GM18519 (cell line): Measurements from ENCODE around the gene EIF4G1.
A peak's percentile ranks its signal among the peaks of the same experiment; 100 is the strongest.

ENCODE experiments used
- ATAC-seq: cut with Tn5 transposase; IDR thresholded peaks from one replicate; pipeline ENCODE4 v1.9.1; 2021; ENCODE audit warnings: mild to moderate bottlenecking, moderate library complexity; ENCODE audit not compliant: unreplicated experiment, low FRiP score

The EIF4G1 gene

DNA sequence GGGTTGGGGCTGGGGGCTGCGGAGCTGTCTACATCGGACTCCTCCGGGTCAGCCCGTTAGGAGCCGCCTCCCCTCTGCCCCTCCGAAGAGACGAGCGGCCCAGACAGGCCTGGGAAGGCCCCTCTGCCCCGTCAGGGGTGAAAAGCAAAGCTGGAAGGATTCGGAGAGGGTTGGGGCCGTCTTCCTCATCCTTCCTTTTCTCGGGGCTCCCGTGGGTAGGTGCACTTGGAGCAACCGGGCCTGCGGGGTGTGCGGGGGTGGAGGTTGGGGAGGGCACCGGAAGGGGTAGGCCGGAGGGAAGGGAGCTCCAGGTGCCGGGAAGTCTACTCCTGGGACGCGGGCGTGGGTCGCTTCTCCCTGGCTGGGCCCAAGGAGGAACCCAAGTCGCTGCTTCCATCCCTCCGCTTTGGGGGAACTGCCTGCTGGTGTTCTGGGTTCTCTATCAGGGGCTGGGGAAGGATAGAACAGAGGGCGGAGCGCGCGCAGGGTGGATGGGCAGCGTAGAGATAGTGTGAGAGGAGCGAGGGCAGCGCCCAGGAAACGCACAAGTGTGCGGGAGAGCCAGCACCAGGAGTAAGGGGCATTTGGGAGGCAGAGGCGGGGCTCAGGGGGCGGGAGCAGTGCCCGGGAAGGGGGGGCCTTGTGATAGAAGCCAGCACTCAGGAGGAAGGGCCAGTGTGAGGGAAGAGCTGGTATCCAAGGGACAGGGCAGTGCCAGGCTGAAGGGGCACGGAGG lies 47.7 kb downstream of the EIF4G1 start:
- ATAC-seq, result no peak

DNA sequence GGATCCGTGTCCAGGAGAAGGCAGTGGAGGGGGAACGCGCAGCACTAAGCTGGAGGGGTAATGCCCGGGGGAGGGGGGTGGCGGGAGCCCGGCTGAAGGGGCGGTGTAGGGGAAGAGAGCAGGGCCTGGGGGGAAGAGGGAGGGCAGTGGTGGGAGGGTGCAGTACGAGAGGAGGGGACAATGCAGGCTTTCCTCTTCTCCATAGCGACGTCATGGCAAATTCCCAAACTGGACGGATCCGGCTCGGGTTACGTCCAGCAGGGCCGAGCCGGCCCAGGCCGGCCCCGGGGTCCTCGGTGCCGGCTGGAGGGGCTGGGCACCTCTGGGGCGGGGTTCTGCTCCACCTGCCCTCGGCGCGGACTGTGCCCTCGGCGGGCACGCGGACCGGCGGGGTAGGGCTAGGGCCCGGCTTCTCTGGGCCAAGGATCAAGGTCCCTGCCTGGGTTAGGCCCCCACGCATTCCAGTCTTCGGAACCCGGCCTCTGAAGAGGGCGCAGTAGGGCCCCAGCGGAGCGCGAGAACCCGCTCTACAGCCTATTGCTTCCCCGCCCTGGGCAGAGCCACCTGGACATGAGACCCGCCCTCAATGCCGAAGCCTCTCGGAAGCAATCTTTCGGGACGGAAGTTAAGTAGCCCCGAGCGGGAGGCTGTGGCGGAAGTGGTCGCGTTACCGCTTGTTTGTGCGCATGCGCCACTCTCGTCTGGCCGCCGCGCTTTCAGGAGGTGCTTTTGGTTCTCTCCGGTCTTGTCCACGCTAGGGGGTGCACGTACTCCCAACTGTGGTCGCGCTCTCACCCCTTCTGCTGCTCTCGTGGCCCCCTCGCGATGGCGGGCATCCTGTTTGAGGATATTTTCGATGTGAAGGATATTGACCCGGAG lies 48.5 kb downstream of the EIF4G1 start:
- peak; percentile 84 for ATAC-seq

DNA sequence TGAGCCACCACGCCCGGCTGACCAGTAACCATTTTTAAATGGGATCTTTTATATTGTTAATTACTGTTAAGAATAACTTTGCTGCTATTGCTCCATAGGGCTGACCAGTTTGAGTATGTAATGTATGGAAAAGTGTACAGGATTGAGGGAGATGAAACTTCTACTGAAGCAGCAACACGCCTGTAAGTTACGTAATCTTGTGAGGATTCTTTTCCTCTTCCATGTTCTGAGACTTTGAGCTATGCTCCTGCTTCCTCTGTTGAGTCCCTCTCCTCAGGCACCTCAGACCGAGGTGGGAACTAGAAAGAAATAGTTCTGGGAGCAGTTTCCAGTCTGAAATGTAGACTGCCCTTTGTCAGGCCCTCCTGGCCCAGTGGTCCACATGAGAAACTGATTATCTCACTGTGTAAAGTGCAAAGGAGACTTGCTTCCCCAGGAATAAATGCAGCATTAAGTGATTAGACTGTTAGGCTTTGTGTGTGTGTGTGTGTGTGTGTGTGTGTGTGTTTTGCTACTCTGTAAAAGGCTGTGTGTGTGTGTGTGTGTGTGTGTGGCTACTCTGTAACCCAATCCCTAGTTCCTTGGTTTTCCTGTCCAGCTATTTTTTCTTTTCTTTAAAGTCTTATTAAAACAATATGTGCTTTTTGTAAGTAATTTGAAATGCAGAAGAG lies 52.3 kb downstream of the EIF4G1 start:
- no peak for ATAC-seq

DNA sequence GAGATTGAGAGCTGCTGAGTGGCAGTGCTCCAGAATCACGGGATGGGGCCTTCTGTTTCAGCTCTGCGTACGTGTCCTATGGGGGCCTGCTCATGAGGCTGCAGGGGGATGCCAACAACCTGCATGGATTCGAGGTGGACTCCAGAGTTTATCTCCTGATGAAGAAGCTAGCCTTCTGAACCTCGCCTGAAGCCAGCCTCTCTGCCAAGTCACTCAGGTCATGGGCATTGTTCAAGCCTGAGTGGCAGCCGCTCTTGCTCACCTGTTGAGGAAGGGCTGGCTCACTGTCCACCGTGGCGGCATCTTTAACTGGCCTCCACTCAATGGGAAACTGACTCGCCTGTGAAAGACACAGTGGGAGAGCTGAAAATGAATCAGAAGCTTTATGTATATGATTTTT lies 53.7 kb downstream of the EIF4G1 start:
- no peak for ATAC-seq

DNA sequence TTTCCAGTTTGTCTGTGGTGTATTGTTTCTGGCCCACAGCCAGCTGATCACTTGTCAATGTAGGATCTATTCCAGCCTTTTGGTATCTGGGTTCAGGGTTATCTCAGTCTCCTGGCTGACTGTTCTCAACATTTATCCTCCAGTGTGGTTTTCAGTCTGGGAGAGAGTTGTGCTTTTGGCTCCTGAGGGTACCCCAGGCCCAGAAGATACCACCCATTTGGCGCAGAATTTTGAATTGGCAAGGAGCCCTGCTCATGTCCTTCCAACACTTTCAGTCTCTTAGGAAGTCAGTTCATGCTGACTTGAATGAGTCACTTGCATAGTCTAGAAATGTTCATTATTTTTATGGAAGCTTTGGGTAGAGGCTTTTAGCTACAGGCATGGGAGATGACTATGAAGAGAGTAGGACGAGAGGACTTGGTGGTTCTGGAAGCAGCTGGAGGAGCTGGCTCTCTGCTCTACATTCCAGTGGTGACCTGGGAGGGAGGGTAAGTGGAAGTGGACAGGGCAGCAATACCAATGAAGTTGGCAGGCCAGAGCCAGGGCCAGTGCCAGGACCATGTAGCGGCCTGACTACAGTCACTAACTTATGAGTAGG lies 54.3 kb downstream of the EIF4G1 start:
- no peak for ATAC-seq

DNA sequence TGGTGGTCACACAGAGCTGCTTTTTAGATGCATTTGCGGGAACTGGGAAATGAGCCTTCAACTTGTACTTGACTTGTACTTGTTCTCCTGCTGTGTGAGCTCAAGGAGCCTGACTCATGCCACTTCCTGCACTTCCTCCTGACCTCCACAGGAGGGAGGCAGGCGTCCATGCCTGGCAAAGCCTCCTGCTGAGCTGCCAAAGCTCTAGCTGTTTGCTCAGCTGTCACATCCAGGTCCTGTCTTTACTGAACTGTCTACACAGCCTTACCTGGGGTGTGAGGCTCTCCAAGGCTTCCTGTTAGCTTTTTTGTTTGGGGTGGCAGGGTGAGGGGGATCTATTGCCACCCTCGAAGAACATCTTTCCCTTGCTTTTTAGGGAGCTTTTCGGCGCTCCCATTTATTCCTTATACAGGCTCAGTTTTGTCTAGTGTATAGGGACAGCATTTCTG lies 57.2 kb downstream of the EIF4G1 start:
- ATAC-seq, result peak; percentile 76

DNA sequence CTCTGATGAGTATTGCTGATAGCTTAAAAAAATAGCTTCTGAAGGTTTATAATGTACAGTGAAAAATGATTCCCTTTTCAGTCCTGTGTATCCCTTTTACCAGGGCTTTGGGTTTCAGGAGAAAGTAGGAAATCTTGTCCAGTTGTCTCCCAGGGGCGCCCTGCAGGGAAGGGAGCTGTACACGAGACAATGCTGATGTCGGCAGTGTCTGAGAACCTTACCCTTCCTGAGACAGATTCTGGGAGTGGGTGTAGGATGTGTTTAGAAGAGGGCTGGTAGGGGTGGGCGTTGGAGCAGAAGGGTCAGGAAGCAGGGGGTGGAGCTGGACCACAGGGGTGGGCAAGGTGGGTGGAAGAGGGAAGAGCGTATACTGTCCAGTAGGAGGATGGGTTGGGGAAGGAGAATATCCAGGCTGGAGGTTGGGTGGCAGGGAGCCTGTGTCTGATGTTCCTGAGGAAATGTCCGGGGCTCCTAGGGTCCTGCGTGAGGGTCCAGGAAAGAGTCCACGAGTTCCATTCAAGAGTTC lies 58.0 kb downstream of the EIF4G1 start:
- ATAC-seq, result no peak

DNA sequence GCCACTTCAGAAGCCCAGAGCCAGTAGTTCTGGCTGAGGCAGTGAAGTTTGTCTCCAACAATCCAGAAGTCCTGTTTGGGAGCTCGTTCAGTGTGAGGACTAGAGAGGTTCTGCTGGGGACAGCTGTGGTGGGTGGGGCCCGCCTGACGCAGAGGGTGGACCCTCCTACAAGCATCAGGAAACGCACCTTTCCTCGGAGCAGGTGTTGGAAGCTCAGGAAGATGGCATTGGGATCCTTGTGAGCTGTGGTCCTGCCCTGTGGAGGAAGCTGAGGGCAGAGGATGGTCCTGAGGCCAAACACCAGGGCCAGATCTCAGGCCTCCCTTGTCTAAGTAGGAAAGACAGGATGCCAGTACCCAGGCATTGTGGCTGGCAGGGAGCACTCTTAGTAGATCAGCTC lies 58.5 kb downstream of the EIF4G1 start:
- no peak for ATAC-seq

DNA sequence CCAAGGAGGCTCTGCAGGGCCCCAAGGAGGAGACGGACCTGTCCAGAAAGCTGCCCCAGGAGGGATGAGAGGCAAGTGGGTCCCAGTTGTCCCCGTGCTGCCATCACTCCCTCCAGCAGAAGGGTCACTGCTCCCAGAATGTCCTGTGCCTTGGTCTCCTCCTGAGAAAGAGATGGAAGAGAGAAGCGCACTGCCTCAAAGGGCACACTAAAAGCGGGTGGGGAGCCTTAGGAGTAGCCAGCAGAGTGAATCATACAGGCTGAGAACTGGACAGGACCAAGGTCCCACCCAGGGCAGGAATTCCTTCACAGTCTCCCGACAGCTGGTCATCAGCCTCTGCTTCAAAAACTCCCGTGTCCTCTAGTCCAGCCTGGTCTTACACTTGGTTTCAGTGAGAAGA lies 59.0 kb downstream of the EIF4G1 start:
- ATAC-seq, result no peak

DNA sequence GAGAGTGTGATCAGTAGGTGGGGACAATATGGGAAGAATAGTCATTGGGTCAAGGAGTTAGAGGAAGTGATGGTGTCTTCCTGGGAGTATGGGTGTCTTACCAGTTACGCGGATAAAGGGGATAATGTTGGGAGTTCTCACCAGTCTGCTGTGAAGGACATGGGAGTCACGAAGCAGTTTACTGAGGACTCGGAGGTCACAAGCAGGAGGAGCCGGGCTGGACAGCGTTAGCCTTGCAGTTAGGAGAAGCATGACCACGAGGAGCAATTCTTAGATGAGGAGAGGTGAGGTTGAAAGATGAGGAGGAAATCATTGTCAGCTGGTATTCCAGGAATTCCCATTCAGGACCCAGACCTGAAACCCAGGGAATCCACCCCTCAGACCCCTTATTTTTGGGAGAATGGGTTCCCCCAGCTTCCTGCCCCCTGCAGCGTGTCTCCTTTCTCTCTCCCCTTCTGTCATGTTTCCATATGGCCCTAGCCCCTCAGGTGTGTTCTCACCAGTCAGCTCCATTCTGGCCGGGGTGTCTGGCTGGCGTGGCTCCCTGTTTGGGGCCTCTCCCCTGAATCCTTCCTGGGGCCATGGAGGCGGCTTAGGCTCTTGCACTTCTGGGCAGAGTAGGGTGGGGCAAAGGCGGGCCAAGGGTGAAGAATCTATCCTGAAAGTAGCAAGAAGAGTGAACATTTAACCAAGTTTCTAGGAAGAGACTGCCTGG lies 61.5 kb downstream of the EIF4G1 start:
- no peak for ATAC-seq

DNA sequence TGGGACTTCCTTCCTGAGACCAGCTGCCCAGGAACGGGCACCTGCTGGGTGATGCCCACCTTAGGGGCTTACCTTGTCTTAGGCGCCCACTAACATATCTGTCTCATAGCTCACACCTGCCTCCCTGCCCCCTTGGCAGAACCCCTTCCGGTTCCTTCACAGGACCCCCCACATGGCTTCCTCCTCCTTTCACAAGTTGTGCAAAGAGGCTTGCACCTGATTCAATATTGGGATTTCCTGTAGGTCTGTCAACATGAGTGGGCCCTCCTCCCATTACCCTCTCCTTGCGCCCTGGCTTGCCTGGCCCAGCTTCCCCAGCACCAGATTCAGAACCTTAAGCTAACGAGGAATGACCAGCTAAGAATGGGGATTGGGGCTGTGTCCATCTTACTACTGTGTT lies 63.0 kb downstream of the EIF4G1 start:
- ATAC-seq, result no peak

DNA sequence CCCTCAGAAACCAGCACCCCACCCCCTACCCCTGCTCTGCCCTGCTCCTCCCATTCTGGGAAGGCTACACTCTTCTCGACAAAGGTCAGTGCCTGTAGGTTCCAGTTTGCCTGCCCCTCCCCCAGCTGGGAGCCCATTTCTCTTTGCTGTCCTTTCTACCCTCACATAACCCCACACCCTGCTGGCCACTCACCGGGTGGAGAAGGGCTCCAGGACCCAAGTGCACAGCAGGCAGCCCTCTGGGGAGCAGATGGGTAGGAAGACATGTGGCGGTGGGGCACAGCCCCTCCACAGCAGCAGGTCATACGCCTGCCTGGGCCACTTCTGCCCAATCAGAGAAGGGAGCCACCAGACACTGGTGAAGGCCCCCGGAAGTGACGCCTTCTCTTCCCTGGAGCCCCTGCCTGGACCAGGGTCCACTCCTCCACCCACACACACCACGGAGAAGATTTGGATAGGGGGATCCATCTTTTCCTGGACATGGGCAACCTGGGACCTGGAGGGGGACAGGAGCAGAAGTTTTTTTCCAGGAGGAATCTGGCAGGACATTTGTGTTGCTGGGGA lies 63.6 kb downstream of the EIF4G1 start, which contains the start of gene THPO:
THPO (minus strand) TSS at position 326 of the 564 bp plus-strand sequence. CDS start 1,948 bp downstream, outside the sequence.
- no peak for ATAC-seq

DNA sequence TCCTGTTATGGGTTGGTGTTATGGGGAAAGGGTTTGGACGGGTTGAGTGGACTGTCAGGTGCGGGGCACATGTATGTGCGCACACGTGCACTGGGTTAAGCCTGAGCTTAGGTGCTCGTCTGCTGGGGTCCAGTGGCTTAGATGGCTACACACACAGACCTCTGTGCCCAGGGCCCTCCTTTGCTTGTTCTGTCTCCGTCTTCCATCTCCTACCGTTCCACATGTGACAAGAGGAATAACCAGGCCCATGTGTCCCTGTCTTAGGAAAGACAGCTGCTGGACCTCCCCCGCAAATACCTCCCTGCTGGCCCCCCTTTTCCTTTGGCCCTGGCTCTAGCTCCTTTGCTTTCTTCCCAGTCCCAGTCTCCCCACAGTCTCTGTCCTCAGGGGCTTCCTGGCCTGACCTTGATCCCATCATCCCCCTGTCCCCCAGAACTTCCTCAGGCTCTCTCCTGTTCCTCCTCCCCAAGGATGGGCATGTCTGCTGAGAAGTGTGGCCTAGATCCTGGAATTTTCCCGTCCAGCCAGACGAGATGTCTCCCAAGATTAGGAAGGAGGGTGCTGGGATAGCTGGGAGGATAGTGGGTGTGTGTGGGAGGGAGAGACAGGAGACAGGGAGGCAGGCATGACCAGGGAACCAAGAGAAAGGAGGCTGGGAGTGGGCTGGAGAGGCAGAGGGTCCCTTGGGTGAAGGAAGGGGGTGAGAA lies 64.4 kb downstream of the EIF4G1 start:
- ATAC-seq, result no peak

DNA sequence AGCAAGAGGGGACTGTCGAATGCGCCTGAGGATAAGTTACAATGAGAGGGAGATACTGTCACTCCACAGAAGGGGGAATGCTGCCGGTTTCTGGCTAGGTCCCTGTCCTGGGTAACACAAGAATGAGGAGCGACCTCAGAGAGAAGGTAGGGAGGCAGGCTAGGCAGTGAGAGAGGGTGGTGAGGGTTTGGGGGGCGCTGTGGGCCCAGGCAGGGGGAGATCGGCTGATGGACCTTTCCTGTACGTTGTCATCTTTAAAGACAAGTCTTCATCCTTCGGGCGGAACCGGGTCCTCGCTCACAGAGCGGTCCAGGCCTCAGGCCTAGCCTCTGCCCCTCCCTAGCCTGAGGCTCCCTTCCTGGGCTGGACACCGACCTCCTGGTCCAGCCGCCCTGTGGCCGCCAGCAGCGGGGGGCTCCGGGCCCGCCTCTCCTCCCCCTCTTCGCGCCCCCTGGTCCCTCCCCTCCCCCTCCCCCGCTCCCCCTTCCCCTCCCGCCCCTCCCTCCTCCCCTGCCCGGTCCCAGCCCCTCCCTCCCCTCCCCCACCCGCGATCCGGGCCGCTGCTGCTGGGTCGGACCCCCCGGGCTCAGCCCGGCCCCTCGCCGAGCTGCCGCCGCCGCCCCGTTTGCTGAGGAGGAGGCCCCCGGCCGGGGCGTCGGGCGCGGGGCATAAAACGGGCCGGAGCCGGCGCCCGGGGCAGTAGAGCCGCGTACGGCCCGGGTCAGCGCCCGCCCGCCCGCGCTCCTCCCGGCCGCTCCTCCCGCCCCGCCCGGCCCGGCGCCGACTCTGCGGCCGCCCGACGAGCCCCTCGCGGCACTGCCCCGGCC lies 65.2 kb downstream of the EIF4G1 start, which contains the start of gene CHRD:
CHRD (plus strand) TSS at position 697 of the 827 bp plus-strand sequence. CDS start 265 bp downstream, outside the sequence.
- ATAC-seq, result no peak

DNA sequence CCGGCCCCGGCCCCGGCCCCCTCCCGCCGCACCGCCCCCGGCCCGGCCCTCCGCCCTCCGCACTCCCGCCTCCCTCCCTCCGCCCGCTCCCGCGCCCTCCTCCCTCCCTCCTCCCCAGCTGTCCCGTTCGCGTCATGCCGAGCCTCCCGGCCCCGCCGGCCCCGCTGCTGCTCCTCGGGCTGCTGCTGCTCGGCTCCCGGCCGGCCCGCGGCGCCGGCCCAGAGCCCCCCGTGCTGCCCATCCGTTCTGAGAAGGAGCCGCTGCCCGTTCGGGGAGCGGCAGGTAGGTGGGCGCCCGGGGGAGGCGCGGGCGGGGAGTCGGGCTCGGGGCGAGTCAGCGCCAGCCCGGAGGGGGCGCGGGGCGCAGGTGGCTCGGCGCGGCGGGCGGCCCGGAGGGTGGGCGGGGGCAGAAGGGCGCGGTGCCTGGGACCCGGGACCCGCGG lies 65.8 kb downstream of the EIF4G1 start:
- ATAC-seq, result no peak

DNA sequence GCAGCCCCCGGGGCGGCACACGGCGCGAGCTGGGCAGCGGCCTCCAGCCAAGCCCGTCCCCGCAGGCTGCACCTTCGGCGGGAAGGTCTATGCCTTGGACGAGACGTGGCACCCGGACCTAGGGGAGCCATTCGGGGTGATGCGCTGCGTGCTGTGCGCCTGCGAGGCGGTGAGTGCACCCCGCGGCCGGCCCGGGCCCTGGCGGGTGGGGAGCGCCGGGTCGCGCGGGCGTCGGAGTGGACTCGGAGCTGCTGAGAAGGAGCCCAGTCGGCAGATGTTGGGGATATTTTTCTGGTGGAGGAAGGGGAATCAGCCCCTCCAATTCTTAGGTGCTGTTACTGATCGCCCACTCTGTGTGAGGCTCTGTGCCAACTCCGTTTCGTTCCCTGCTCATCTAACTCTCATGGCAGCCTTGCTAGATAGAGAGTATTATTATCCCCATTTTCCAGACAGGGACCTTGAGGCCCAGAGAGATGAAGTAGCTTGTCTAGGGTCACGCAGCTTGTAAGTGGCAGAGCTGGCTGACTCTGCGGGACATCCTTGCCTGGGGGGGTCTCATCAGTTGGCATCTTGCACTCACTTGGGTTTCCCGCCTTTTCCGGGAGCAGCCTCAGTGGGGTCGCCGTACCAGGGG lies 66.3 kb downstream of the EIF4G1 start:
- no peak for ATAC-seq
